ENCODE data around the gene UNC79. TPM values are rescaled to one million over a fixed set of nuclear protein-coding genes. Genes with fewer than 3 reads are reported as not detected.

The UNC79 gene
- total RNA-seq, 1 donor from 2014 or later, result 2.6 TPM

GRCh38 chr14:93688820-93689219 lies 258.1 kb downstream of the UNC79 start:
- TF ChIP-seq, protein P1, sequence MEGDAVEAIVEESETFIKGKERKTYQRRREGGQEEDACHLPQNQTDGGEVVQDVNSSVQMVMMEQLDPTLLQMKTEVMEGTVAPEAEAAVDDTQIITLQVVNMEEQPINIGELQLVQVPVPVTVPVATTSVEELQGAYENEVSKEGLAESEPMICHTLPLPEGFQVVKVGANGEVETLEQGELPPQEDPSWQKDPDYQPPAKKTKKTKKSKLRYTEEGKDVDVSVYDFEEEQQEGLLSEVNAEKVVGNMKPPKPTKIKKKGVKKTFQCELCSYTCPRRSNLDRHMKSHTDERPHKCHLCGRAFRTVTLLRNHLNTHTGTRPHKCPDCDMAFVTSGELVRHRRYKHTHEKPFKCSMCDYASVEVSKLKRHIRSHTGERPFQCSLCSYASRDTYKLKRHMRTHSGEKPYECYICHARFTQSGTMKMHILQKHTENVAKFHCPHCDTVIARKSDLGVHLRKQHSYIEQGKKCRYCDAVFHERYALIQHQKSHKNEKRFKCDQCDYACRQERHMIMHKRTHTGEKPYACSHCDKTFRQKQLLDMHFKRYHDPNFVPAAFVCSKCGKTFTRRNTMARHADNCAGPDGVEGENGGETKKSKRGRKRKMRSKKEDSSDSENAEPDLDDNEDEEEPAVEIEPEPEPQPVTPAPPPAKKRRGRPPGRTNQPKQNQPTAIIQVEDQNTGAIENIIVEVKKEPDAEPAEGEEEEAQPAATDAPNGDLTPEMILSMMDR (IDR thresholded peaks at IDR 0.05; ENCODE audit: unreplicated experiment), result no peak
- Mint-ChIP-seq H3K36me3 (ENCODE audit: insufficient read depth) (no peaks in the 10 kb centered on the region), H3K9me3 (ENCODE audit: low read depth) (no peaks in the 10 kb centered on the region), H3K27ac (no peak overlapping the region), H3K27me3 (peaks cover 42% of the 10 kb centered on the region), H3K4me3 (ENCODE audit: low read depth) (no peak overlapping the region), H3K4me1 (ENCODE audit: low read depth) (peaks cover 2% of the 10 kb centered on the region)
- no peak for DNase-seq (ENCODE audit: low spot score, unreplicated experiment)

DNA sequence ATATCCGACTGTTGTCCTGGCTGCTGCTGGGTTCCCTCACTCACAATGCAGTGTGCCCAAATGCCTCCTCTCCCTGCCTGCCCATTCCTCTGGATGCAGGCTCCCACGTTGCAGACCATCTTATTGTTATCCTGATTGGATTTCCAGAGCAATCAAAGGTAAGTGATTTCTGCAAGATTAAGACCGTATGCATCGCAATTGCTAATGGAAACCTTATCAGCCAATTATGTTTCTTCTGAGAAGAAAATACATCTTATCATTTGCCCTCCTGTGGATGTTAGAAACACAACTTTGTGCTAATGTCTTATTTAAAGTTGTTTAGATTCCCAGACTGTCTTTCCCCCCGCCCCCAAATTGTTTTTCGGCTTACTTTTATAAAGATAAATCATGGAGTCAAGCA lies 259.4 kb downstream of the UNC79 start:
- DNase-seq (ENCODE audit: low spot score, unreplicated experiment), result no peak
- Mint-ChIP-seq H3K9me3 (ENCODE audit: low read depth) (no peaks in the 10 kb centered on the region), H3K36me3 (ENCODE audit: insufficient read depth) (no peaks in the 10 kb centered on the region), H3K27me3 (peaks cover 42% of the 10 kb centered on the region), H3K27ac (no peak overlapping the region), H3K4me1 (ENCODE audit: low read depth) (peaks cover 5% of the 10 kb centered on the region), H3K4me3 (ENCODE audit: low read depth) (no peak overlapping the region)
- TF ChIP-seq, protein P1 (IDR thresholded peaks at IDR 0.05; ENCODE audit: unreplicated experiment), result no peak

DNA sequence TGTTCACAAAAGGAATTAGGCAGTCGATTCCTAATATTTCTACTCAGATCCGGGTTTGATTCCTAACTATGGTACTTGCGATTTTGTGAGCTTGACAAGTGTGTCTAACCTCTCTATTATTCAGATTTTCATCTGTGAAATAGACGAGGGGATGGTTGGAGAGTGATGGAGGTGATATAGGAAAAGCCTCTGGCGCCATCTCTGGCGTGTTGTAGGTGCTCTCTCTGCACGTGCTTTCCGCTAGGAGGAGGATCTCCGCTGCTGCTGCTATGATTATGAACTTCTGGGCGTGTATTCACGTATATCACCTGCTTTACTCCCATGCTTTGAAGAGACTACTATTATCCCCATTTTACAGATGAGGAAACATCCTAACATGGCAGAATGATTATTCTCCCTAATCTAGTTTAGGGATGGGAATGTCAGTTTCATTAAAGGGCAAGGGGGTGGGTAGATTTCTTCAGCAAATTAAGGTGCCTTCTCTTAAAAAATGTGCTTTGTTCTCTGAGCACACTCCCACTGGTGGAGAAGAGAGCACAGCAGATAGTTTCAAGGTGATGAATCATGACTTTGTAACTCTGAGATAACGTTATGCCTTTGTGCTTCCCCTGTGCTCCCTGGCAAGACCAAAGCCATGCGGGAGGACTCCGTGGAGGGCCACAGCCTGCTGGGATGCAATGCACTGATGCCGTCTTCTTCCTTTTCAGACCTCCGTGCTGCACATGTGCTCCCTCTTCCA lies 260.5 kb downstream of the UNC79 start:
- Mint-ChIP-seq H3K27ac (no peak overlapping the region), H3K27me3 (peaks cover 41% of the 10 kb centered on the region), H3K36me3 (ENCODE audit: insufficient read depth) (no peaks in the 10 kb centered on the region), H3K9me3 (ENCODE audit: low read depth) (no peaks in the 10 kb centered on the region), H3K4me1 (ENCODE audit: low read depth) (peaks cover 5% of the 10 kb centered on the region), H3K4me3 (ENCODE audit: low read depth) (no peak overlapping the region)
- TF ChIP-seq, protein P1 (IDR thresholded peaks at IDR 0.05; ENCODE audit: unreplicated experiment), result no peak
- no peak for DNase-seq (ENCODE audit: low spot score, unreplicated experiment)

DNA sequence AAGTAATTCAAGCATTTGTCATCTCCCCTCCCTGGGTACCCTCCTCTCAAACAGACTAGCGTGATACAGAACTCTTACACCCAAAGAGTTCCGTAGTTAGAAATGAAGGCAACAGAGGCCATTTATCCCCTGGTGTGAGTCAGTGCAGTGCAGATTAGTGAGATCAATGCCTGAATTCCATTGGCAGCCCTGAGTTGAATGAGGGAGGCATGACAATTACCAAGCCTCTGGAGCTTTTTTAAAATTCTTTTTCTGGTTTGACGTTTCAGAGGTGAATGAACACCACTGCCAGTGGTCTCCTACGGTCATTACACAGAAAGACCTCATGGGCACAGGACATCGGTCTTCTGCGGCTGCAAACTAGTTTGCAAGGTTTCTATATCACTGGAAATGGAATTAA lies 263.2 kb downstream of the UNC79 start:
- peaks cover 4% of the 10 kb centered on the region for H3K9me3 Mint-ChIP-seq (ENCODE audit: low read depth)
- TF ChIP-seq, protein P1 (IDR thresholded peaks at IDR 0.05; ENCODE audit: unreplicated experiment), result no peak
- no peak overlapping the region for H3K27ac Mint-ChIP-seq
- DNase-seq (ENCODE audit: low spot score, unreplicated experiment), result no peak
- H3K27me3 Mint-ChIP-seq, result peaks cover 17% of the 10 kb centered on the region
- no peaks in the 10 kb centered on the region for H3K36me3 Mint-ChIP-seq (ENCODE audit: insufficient read depth)
- H3K4me1 Mint-ChIP-seq (ENCODE audit: low read depth), result peaks cover 5% of the 10 kb centered on the region
- H3K4me3 Mint-ChIP-seq (ENCODE audit: low read depth), result no peak overlapping the region

DNA sequence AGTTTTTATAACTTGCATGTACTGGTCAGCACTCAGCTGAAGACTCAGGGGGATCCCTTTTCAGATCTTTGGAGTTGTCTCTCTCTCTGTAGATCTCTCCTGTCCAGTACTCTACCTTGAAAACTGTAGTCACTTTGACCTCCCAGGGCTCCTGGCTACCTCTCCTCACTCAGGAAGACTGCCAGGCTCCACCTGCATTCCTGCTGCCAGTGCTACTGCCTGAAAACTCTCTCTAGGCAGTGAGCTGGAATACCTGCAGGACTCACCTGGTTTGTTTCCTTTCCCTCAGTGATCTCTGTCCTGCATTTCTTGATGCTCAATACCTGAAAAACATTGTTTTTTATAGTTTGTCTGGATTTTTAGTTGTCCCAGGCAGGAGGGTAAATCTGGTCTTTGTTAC lies 270.2 kb downstream of the UNC79 start:
- H3K36me3 Mint-ChIP-seq (ENCODE audit: insufficient read depth), result no peaks in the 10 kb centered on the region
- no peaks in the 10 kb centered on the region for H3K27me3 Mint-ChIP-seq
- no peak overlapping the region for H3K27ac Mint-ChIP-seq

More for the DNA sequence above, 270.2 kb downstream of the UNC79 start:
- Mint-ChIP-seq H3K4me1 (ENCODE audit: low read depth) (no peaks in the 10 kb centered on the region), H3K9me3 (ENCODE audit: low read depth) (peaks cover 7% of the 10 kb centered on the region), H3K4me3 (ENCODE audit: low read depth) (no peak overlapping the region)
- TF ChIP-seq, protein P1 (IDR thresholded peaks at IDR 0.05; ENCODE audit: unreplicated experiment), result no peak
- DNase-seq (ENCODE audit: low spot score, unreplicated experiment), result no peak

Data from progenitor cell of endocrine pancreas (in vitro differentiated cells).